ENCODE results near the gene KIRREL1.
A peak's percentile ranks its signal among the peaks of the same experiment; 100 is the strongest.

Gene KIRREL1

GRCh38 chr1:158117854-158118704 is 124.6 kb downstream of the KIRREL1 start:
- FAIRE-seq: no peak
- no peak for DNase-seq (ENCODE audit: insufficient read length, low spot score)

GRCh38 chr1:158118713-158119402 is 125.4 kb downstream of the KIRREL1 start:
- FAIRE-seq (no peak), DNase-seq (ENCODE audit: insufficient read length, low spot score) (no peak)
- no peak for TF ChIP-seq CTCF (IDR thresholded peaks at IDR 0.05; ENCODE audit: insufficient read depth, missing control alignments)

More at GRCh38 chr1:158117854-158118704, 124.6 kb downstream of the KIRREL1 start:
- peak; percentile 47 for TF ChIP-seq CTCF (IDR thresholded peaks at IDR 0.05; ENCODE audit: insufficient read depth, missing control alignments)

DNA sequence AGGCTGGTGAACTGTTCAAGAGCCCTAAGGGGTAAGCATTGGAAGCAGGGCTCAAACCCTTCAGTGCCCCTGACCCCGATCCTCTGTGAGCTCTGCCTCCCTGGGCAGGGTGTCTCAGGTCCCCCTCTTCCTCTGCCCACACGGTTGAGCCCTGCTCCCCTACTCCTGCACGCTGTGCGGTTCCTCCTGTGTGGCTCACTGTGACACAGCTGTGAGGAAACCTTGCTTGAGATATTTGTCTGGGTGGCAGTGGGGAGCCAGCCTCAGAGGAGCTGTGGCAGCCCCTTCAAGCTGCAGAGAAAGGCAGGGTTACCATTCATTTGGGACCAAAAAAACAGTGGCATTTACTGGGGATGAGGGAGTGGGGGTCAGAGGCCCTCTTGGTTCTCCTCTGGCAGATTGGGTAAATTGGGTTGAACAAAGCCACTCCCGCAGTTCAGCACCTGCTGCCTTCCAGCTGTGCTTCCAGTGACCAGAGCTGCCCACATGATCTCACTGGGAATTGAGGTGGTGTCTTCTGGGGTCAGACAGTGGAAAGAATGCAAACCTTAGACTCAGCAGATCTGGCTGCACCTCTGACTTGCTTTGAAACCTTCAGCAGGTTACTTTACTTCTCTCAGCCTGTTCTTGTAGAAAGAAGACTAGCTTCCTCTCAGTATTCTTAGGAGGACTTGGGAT is 126.7 kb downstream of the KIRREL1 start:
- FAIRE-seq (no peak), DNase-seq (ENCODE audit: insufficient read length, low spot score) (no peak)
- no peak for TF ChIP-seq CTCF (IDR thresholded peaks at IDR 0.05; ENCODE audit: insufficient read depth, missing control alignments)

DNA sequence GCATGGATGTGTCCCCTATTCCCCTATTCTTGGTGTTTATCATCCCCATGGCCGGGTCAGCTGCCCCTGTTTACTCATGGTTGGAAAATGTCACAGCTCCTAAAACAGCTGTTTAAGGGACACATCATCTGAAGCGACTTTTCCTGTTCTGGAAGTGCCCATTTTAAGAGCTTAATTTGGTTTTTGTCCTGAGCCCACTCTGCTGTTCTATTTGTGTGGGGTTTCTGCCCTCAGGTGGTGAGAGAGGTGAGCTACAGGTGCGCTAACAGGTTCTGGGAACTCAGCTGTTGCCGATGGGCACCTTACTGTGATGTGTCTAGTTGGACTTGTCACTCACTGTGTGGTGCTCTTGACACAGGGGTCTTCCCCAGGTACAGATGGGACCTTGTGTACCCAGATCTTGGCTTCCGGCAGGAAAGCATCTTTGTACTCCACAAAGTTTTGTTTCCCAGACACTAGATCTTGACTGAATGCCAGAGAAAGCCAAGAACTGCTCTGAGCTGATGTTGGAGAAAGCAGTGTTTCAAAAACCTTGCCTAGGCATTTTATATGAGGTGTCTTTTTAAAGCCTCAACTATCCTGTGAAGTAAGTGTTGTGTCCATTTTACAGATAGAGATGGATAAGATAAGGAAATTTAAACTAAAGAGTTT is 128.3 kb downstream of the KIRREL1 start:
- DNase-seq (ENCODE audit: insufficient read length, low spot score) (no peak), FAIRE-seq (no peak)
- peak; percentile 83 for TF ChIP-seq CTCF (IDR thresholded peaks at IDR 0.05; ENCODE audit: insufficient read depth, missing control alignments)

- DNase-seq (ENCODE audit: insufficient read length, low spot score): no peak
- TF ChIP-seq CTCF (IDR thresholded peaks at IDR 0.05; ENCODE audit: insufficient read depth, missing control alignments): no peak
- FAIRE-seq: no peak
These were observed 129.5 kb downstream of the KIRREL1 start for GRCh38 chr1:158122833-158123388.

DNA sequence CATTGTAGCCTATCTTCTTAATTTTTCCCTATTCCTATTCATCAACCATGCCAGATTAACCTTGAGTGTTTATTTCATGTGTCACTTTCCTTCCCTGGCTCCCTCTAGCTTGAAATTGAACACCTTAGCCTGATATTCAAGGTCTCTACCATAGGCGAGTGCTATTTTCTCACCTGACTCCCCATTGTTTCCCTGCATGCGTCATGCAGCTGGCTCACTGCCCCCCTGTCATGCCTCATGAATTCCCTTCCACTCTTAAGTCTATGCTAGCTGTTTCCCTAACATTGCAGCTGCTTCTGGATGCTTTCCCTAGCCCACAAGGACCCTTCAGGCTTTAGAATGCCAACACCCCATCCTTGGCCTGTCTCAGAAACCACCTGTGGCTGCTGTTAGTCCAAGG is 130.6 kb downstream of the KIRREL1 start:
- DNase-seq (ENCODE audit: insufficient read length, low spot score) (no peak), FAIRE-seq (no peak)
- no peak for TF ChIP-seq CTCF (IDR thresholded peaks at IDR 0.05; ENCODE audit: insufficient read depth, missing control alignments)
